ENCODE data around the gene RHBDL1. TPM values are rescaled to one million over a fixed set of nuclear protein-coding genes. Genes with fewer than 3 reads are reported as not detected.

The RHBDL1 gene
- total and polyA plus RNA-seq, 2 experiments from 2014 or later: 3.4 to 4.2 TPM

DNA sequence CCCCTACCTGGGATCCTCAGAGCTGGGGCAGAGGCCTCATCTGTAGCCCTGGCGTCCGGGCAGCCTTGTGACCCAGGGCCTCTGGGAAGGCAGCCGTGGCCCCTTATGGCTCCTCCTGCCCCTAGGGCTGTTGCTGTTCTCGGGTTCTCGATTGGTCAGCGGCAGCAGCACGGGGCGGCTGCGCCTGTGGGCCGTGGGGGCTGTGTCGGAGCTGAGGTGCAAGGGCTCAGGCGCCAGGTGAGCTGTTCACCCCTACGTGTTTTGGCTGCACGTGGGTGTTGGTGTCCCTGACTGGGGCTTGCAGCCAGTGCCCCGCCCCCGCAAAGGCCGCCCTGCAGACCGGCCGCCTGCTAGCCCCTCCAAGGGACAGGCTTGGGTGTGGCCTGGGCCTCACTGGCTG, 13.4 kb upstream of the RHBDL1 start:
- no peaks in the 10 kb centered on the region for H3K27me3 ChIP-seq
- DNase-seq (ENCODE audit: low spot score): no peak
- H3K4me3 ChIP-seq: no peak overlapping the region
- H3K27ac ChIP-seq: no peak overlapping the region
- H3K4me1 ChIP-seq (ENCODE audit: insufficient read depth): peaks cover 3% of the 10 kb centered on the region
- no peak overlapping the region for H3K4me2 ChIP-seq
- WGBS (ENCODE audit: low lambda C conversion rate, missing lambda C conversion rate): 98% methylated on average over 19 of the region's 19 CpGs
- H3K36me3 ChIP-seq (replicated peaks; ENCODE audit: insufficient read depth, low read depth): no peaks in the 10 kb centered on the region
- no peak overlapping the region for H2AFZ ChIP-seq
- no peaks in the 10 kb centered on the region for H4K20me1 ChIP-seq (ENCODE audit: insufficient read depth, poor library complexity, severe bottlenecking)
- no peaks in the 10 kb centered on the region for H3K79me2 ChIP-seq
- no peaks in the 10 kb centered on the region for H3K9me2 ChIP-seq (replicated peaks; ENCODE audit: insufficient read depth)
- TF ChIP-seq EZH2 (IDR thresholded peaks at IDR 0.05; ENCODE audit: borderline replicate concordance) (no peak), CTCF (IDR thresholded peaks at IDR 0.05; ENCODE audit: poor library complexity) (no peak), EZH2phosphoT487 (IDR thresholded peaks at IDR 0.05; ENCODE audit: low read depth, severe bottlenecking, unreplicated experiment) (no peak)
- H3K9me3 ChIP-seq (ENCODE audit: low read depth): no peaks in the 10 kb centered on the region

- no peaks in the 10 kb centered on the region for H3K79me2 ChIP-seq
- no peak overlapping the region for H3K4me3 ChIP-seq
- DNase-seq (ENCODE audit: low spot score): no peak
- H3K27me3 ChIP-seq: no peaks in the 10 kb centered on the region
- H3K36me3 ChIP-seq (replicated peaks; ENCODE audit: insufficient read depth, low read depth): no peaks in the 10 kb centered on the region
- H3K27ac ChIP-seq: no peak overlapping the region
- no peaks in the 10 kb centered on the region for H3K9me3 ChIP-seq (ENCODE audit: low read depth)
- no peak overlapping the region for H3K4me2 ChIP-seq
- H4K20me1 ChIP-seq (ENCODE audit: insufficient read depth, poor library complexity, severe bottlenecking): no peaks in the 10 kb centered on the region
- no peak for TF ChIP-seq EZH2 (IDR thresholded peaks at IDR 0.05; ENCODE audit: borderline replicate concordance)
- TF ChIP-seq EZH2phosphoT487 (IDR thresholded peaks at IDR 0.05; ENCODE audit: low read depth, severe bottlenecking, unreplicated experiment): no peak
- TF ChIP-seq CTCF (IDR thresholded peaks at IDR 0.05; ENCODE audit: poor library complexity): no peak
- 98% methylated on average over 21 of the region's 21 CpGs for WGBS (ENCODE audit: low lambda C conversion rate, missing lambda C conversion rate)
- H3K4me1 ChIP-seq (ENCODE audit: insufficient read depth): peaks cover 5% of the 10 kb centered on the region
- H3K9me2 ChIP-seq (replicated peaks; ENCODE audit: insufficient read depth): no peaks in the 10 kb centered on the region
- no peak overlapping the region for H2AFZ ChIP-seq
Measured at GRCh38 chr16:662597-662996, 12.9 kb upstream of the RHBDL1 start.

- H2AFZ ChIP-seq: no peak overlapping the region
- TF ChIP-seq CTCF (IDR thresholded peaks at IDR 0.05; ENCODE audit: poor library complexity): no peak
- TF ChIP-seq EZH2 (IDR thresholded peaks at IDR 0.05; ENCODE audit: borderline replicate concordance): no peak
- no peak for TF ChIP-seq EZH2phosphoT487 (IDR thresholded peaks at IDR 0.05; ENCODE audit: low read depth, severe bottlenecking, unreplicated experiment)
- WGBS (ENCODE audit: low lambda C conversion rate, missing lambda C conversion rate): 92% methylated on average over 13 of the region's 13 CpGs
- no peak overlapping the region for H3K27ac ChIP-seq
- peaks cover 4% of the 10 kb centered on the region for H3K4me1 ChIP-seq (ENCODE audit: insufficient read depth)
- H3K4me2 ChIP-seq: no peak overlapping the region
- no peak overlapping the region for H3K4me3 ChIP-seq
- H3K27me3 ChIP-seq: no peaks in the 10 kb centered on the region
- H3K9me2 ChIP-seq (replicated peaks; ENCODE audit: insufficient read depth): no peaks in the 10 kb centered on the region
- DNase-seq (ENCODE audit: low spot score): no peak
- peaks cover 23% of the 10 kb centered on the region for H3K79me2 ChIP-seq
- H3K9me3 ChIP-seq (ENCODE audit: low read depth): no peaks in the 10 kb centered on the region
- no peaks in the 10 kb centered on the region for H4K20me1 ChIP-seq (ENCODE audit: insufficient read depth, poor library complexity, severe bottlenecking)
- no peaks in the 10 kb centered on the region for H3K36me3 ChIP-seq (replicated peaks; ENCODE audit: insufficient read depth, low read depth)
Measured at GRCh38 chr16:666572-666971, 8.9 kb upstream of the RHBDL1 start.

Data from hepatocyte (in vitro differentiated cells).